ENCODE data around the gene SDC1.

DNA sequence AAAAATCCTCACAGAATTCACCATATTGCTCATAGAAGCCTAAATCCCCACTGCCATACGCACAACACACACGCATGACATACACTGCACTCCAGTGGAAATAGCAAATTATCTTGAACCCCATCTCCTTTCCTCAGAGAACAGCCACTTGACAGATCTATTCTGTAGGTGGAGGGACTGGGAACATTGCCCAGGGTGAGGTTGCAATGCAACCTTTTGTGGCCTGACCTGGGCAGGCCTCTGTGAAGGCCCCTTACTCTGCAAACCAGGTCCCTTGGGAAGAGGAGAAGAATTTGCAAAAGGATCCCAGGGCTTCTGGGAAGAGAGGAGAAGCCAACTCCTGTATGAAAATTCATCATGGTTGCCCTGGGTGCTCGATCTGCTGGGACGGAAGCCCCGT, 51.9 kb downstream of the SDC1 start:
- no peak for TF ChIP-seq POLR2A (IDR thresholded peaks at IDR 0.05)
- TF ChIP-seq, protein P1, sequence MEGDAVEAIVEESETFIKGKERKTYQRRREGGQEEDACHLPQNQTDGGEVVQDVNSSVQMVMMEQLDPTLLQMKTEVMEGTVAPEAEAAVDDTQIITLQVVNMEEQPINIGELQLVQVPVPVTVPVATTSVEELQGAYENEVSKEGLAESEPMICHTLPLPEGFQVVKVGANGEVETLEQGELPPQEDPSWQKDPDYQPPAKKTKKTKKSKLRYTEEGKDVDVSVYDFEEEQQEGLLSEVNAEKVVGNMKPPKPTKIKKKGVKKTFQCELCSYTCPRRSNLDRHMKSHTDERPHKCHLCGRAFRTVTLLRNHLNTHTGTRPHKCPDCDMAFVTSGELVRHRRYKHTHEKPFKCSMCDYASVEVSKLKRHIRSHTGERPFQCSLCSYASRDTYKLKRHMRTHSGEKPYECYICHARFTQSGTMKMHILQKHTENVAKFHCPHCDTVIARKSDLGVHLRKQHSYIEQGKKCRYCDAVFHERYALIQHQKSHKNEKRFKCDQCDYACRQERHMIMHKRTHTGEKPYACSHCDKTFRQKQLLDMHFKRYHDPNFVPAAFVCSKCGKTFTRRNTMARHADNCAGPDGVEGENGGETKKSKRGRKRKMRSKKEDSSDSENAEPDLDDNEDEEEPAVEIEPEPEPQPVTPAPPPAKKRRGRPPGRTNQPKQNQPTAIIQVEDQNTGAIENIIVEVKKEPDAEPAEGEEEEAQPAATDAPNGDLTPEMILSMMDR (IDR thresholded peaks at IDR 0.05): no peak

All from thyroid gland (tissue), 4 donors.